Gastrocnemius medialis (tissue), 4 donors: ENCODE measurements around the gene COQ8A. TPM values are rescaled to one million over a fixed set of nuclear protein-coding genes. Genes with fewer than 3 reads are reported as not detected.

Experiments
- ATAC-seq, 2 donors: fragments of 150-250 bp; one replicate each; pipeline ENCODE4 v1.9.1; 2016
- DNase-seq, 2 donors: peaks; one replicate each; pipeline ENCODE4 v3.0.0-alpha.2; 2019
- H3K27ac ChIP-seq, 4 donors: fragments of 200-600 bp; sonication (generic); 1 replicate in 1 of 4; 2 replicates in 3 of 4; pipeline ENCODE4 v1.5.1; 2016 to 2018; ENCODE audit warnings: mild to moderate bottlenecking in 2 of 4, moderate library complexity in 1 of 4
- H3K27me3 ChIP-seq, 3 donors: fragments of 200-600 bp; sonication (generic) in 2 of 3; 1 replicate in 1 of 3; 2 replicates in 2 of 3; pipeline versions ENCODE4 v1.5.1 to v1.6.0; 2016 to 2019; ENCODE audit warnings: mild to moderate bottlenecking in 1 of 3, moderate library complexity in 1 of 3
- H3K36me3 ChIP-seq, 2 donors: fragments of 200-600 bp; sonication (generic) in 1 of 2; one replicate each; pipeline ENCODE4 v1.5.1; 2017 to 2018
- H3K4me1 ChIP-seq, 2 donors: fragments of 200-600 bp; sonication (generic) in 1 of 2; one replicate each; pipeline ENCODE4 v1.5.1; 2016 to 2017; ENCODE audit warnings: mild to moderate bottlenecking in 2 of 2
- H3K4me3 ChIP-seq, 4 donors: fragments of 200-600 bp; sonication (generic) in 3 of 4; 1 replicate in 1 of 4; 2 replicates in 3 of 4; pipeline ENCODE4 v1.5.1; 2016 to 2019; ENCODE audit warnings: mild to moderate bottlenecking in 2 of 4
- H3K9me3 ChIP-seq, 3 donors: fragments of 200-600 bp; sonication (generic) in 2 of 3; 1 replicate in 1 of 3; 2 replicates in 2 of 3; pipeline ENCODE4 v1.5.1; 2016 to 2019
- CTCF ChIP-seq, 5 experiments: fragments of 450-650 bp in 3 of 5; fragments of 200-600 bp in 2 of 5; sonication (generic) in 2 of 5; IDR thresholded peaks in 4 of 5; conservative IDR thresholded peaks in 1 of 5; 1 replicate in 4 of 5; 2 replicates in 1 of 5; pipeline ENCODE4 v1.5.1; 2016 to 2019; ENCODE audit warnings: antibody characterized with exemption in 5 of 5, mild to moderate bottlenecking in 3 of 5, moderate library complexity in 3 of 5
- POLR2A ChIP-seq, 2 donors: fragments of 450-650 bp; IDR thresholded peaks; one replicate each; pipeline ENCODE4 v1.6.1; 2017; ENCODE audit warnings: antibody characterized with exemption in 2 of 2, mild to moderate bottlenecking in 2 of 2, moderate library complexity in 2 of 2
- in situ Hi-C, 4 donors: fragments of 200-750 bp; cut with MboI; loops; one replicate each; pipeline versions ENCODE4 v1.15.0 to v1.8.0; 2017; ENCODE audit warnings: low sequenced_read_pairs in 4 of 4
- intact Hi-C: fragments of 100-400 bp; cut with DNase I; formaldehyde crosslinking; loops from one replicate; pipeline ENCODE4 v1.15.1; 2023; ENCODE audit warnings: low total_unique reads
- total RNA-seq, 4 donors: library from RNA; depleted of rRNA; stranded (reverse); fragments of >200 nt; gene quantifications; one replicate each; pipeline versions ENCODE4 v1.1.0 to v1.2.3, GENCODE V29; 2016

Gene COQ8A
- total RNA-seq, 4 donors from 2014 or later = 950 to 2,403 (median 1,384) TPM

- no peaks in the 10 kb centered on the region for H3K27me3 ChIP-seq
- H3K4me3 ChIP-seq = no peak overlapping the region
- peaks cover 0 to 34% of the 10 kb centered on the region in 2 donors for H3K36me3 ChIP-seq
- in situ Hi-C loops = no loop called here
- H3K9me3 ChIP-seq = no peaks in the 10 kb centered on the region
- ATAC-seq (no peak), DNase-seq (peak in 1 of 2 donors; percentile 30)
- intact Hi-C loops = loop anchor here (5.0 kb wide), 1 partner anchor 106 kb away; the partner anchor contains the start of gene PSEN2
- H3K4me1 ChIP-seq = peaks cover 86 to 94% of the 10 kb centered on the region in 2 donors
- H3K27ac ChIP-seq = peak overlapping the region; percentile 99
- TF ChIP-seq CTCF (IDR thresholded peaks at IDR 0.05 in 4 of 5, conservative IDR thresholded peaks at IDR 0.05 in 1 of 5) (no peak), POLR2A (IDR thresholded peaks at IDR 0.05) (no peak)
These were observed 37.7 kb downstream of the COQ8A start for GRCh38 chr1:226977643-226978431.

GRCh38 chr1:226978432-226979114 lies 38.5 kb downstream of the COQ8A start:
- Histone ChIP-seq H3K36me3 (peaks cover 0 to 41% of the 10 kb centered on the region in 2 donors), H3K27me3 (no peaks in the 10 kb centered on the region), H3K4me3 (peak overlapping the region in 1 of 4 donors; percentile 13), H3K9me3 (no peaks in the 10 kb centered on the region), H3K4me1 (peaks cover 86 to 94% of the 10 kb centered on the region in 2 donors), H3K27ac (peak overlapping the region; percentile 99)
- TF ChIP-seq CTCF (IDR thresholded peaks at IDR 0.05 in 4 of 5, conservative IDR thresholded peaks at IDR 0.05 in 1 of 5) (no peak), POLR2A (IDR thresholded peaks at IDR 0.05) (no peak)
- ATAC-seq (no peak), DNase-seq (peak in 1 of 2 donors; percentile 27)
- intact Hi-C loops = loop anchor here (5.0 kb wide), 1 partner anchor 106 kb away; the partner anchor contains the start of gene PSEN2
- in situ Hi-C loops = no loop called here

- Histone ChIP-seq H3K9me3 (no peaks in the 10 kb centered on the region), H3K4me3 (peak overlapping the region in 1 of 4 donors; percentile 13), H3K36me3 (peaks cover 0 to 47% of the 10 kb centered on the region in 2 donors), H3K27me3 (no peaks in the 10 kb centered on the region), H3K4me1 (peaks cover 86 to 94% of the 10 kb centered on the region in 2 donors), H3K27ac (peak overlapping the region; percentile 89 to 99 (median 99))
- DNase-seq (peak in 1 of 2 donors; percentile 32), ATAC-seq (no peak)
- no peak for TF ChIP-seq POLR2A (IDR thresholded peaks at IDR 0.05)
- TF ChIP-seq CTCF (IDR thresholded peaks at IDR 0.05 in 4 of 5, conservative IDR thresholded peaks at IDR 0.05 in 1 of 5) = no peak
- intact Hi-C loops = loop anchor here (5.0 kb wide), 1 partner anchor 107 kb away; the partner anchor contains the start of gene PSEN2
- in situ Hi-C loops = no loop called here
These were observed 39.0 kb downstream of the COQ8A start for GRCh38 chr1:226979115-226979516.

GRCh38 chr1:226979517-226980121 lies 39.5 kb downstream of the COQ8A start:
- peak; percentile 54 to 89 for DNase-seq
- Histone ChIP-seq H3K27ac (peak overlapping the region; percentile 89 to 99 (median 99)), H3K36me3 (peaks cover 0 to 52% of the 10 kb centered on the region in 2 donors), H3K9me3 (no peaks in the 10 kb centered on the region), H3K27me3 (no peaks in the 10 kb centered on the region), H3K4me3 (peak overlapping the region in 1 of 4 donors; percentile 13), H3K4me1 (peaks cover 86 to 94% of the 10 kb centered on the region in 2 donors)
- peak; percentile 58 to 76 for ATAC-seq
- intact Hi-C loops (loop anchor here (5.0 to 10.0 kb wide), 2 partner anchors 107 to 335 kb away; partner anchors contain the start of genes CDC42BPA and PSEN2), in situ Hi-C loops (no loop called here)
- no peak for TF ChIP-seq POLR2A (IDR thresholded peaks at IDR 0.05)
- no peak for TF ChIP-seq CTCF (IDR thresholded peaks at IDR 0.05 in 4 of 5, conservative IDR thresholded peaks at IDR 0.05 in 1 of 5)
